ENCODE data around the gene PLA2G2F. TPM values are rescaled to one million over a fixed set of nuclear protein-coding genes. Genes with fewer than 3 reads are reported as not detected.
A peak's percentile ranks its signal among the peaks of the same experiment; 100 is the strongest.

Gene PLA2G2F
- total and polyA plus RNA-seq, 9 of the 15 experiments (the other 6 are each of a cell fraction or from before 2014, with no cell fraction given): not detected

DNA sequence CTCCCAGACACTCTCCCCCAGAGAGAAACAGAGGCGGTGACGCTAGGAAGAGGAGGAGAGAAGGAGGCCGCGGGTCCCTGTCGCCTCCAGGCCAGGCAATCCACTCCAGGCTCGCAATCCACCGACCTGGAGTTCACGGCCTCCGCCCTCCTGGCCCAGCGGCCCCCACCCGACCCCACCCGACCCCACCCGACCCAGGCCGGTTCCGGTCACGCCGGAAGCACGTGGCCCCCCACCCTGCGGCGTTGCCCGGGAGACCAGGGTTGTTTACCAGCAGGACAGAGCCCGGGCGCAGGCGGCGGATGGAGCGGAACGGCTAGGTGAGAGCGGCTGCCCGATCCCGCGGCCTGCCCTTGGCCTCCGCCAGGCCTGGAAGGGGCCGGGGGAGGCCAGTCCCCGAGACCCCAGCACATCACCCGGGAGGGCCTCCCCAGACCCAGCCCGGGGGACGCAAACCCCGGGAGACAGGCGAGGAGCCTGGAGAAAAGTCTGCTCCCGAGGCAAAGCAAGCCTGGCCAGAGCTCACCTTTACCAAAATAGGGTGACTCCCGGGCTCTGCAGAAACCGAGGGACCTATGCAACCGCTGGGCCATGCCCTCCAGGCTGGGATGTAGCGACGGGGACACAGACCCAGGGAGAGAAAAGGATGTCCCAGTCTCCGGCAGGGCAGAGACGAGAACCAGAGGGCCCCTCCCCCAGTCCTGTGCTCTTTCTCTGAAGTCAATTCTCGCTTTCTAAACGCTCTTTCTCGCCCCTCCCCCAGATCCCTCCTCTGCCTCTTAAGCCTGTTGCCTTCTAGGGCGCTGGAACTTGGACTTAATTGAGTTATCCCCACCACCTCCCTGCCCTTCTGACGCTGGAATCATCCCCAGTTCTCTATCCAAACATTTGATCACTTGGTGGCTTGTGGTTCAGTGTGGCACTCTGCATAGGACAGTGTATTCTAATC, 47.0 kb downstream of the PLA2G2F start, which contains the start of the genes PLA2G2C and UBXN10 (continued):
- TF ChIP-seq, protein P1, sequence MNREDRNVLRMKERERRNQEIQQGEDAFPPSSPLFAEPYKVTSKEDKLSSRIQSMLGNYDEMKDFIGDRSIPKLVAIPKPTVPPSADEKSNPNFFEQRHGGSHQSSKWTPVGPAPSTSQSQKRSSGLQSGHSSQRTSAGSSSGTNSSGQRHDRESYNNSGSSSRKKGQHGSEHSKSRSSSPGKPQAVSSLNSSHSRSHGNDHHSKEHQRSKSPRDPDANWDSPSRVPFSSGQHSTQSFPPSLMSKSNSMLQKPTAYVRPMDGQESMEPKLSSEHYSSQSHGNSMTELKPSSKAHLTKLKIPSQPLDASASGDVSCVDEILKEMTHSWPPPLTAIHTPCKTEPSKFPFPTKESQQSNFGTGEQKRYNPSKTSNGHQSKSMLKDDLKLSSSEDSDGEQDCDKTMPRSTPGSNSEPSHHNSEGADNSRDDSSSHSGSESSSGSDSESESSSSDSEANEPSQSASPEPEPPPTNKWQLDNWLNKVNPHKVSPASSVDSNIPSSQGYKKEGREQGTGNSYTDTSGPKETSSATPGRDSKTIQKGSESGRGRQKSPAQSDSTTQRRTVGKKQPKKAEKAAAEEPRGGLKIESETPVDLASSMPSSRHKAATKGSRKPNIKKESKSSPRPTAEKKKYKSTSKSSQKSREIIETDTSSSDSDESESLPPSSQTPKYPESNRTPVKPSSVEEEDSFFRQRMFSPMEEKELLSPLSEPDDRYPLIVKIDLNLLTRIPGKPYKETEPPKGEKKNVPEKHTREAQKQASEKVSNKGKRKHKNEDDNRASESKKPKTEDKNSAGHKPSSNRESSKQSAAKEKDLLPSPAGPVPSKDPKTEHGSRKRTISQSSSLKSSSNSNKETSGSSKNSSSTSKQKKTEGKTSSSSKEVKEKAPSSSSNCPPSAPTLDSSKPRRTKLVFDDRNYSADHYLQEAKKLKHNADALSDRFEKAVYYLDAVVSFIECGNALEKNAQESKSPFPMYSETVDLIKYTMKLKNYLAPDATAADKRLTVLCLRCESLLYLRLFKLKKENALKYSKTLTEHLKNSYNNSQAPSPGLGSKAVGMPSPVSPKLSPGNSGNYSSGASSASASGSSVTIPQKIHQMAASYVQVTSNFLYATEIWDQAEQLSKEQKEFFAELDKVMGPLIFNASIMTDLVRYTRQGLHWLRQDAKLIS (CRISPR knock-in tag; IDR thresholded peaks at IDR 0.05): peak; percentile 35; the same call in 1 of the 2 replicates
- TF ChIP-seq, protein P2, sequence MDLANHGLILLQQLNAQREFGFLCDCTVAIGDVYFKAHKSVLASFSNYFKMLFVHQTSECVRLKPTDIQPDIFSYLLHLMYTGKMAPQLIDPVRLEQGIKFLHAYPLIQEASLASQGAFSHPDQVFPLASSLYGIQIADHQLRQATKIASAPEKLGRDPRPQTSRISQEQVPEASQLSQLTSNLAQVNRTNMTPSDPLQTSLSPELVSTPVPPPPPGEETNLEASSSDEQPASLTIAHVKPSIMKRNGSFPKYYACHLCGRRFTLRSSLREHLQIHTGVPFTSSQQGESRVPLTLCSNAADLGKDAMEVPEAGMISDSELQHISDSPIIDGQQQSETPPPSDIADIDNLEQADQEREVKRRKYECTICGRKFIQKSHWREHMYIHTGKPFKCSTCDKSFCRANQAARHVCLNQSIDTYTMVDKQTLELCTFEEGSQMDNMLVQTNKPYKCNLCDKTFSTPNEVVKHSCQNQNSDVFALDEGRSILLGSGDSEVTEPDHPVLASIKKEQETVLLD (IDR thresholded peaks at IDR 0.05): 0 out of 2 replicates have a peak, but pooled peaks have one; percentile 42
- TF ChIP-seq, protein P3, sequence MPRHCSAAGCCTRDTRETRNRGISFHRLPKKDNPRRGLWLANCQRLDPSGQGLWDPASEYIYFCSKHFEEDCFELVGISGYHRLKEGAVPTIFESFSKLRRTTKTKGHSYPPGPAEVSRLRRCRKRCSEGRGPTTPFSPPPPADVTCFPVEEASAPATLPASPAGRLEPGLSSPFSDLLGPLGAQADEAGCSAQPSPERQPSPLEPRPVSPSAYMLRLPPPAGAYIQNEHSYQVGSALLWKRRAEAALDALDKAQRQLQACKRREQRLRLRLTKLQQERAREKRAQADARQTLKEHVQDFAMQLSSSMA (CRISPR knock-in tag; IDR thresholded peaks at IDR 0.05): no peak
- TF ChIP-seq TCF7 (IDR thresholded peaks at IDR 0.05; ENCODE audit: borderline replicate concordance) (no peak), ARID1B (IDR thresholded peaks at IDR 0.05) (peak; percentile 39; the same call in 1 of the 2 replicates), TAF9B (IDR thresholded peaks at IDR 0.05; ENCODE audit: partially characterized antibody) (no peak)
- TF ChIP-seq, protein P4, sequence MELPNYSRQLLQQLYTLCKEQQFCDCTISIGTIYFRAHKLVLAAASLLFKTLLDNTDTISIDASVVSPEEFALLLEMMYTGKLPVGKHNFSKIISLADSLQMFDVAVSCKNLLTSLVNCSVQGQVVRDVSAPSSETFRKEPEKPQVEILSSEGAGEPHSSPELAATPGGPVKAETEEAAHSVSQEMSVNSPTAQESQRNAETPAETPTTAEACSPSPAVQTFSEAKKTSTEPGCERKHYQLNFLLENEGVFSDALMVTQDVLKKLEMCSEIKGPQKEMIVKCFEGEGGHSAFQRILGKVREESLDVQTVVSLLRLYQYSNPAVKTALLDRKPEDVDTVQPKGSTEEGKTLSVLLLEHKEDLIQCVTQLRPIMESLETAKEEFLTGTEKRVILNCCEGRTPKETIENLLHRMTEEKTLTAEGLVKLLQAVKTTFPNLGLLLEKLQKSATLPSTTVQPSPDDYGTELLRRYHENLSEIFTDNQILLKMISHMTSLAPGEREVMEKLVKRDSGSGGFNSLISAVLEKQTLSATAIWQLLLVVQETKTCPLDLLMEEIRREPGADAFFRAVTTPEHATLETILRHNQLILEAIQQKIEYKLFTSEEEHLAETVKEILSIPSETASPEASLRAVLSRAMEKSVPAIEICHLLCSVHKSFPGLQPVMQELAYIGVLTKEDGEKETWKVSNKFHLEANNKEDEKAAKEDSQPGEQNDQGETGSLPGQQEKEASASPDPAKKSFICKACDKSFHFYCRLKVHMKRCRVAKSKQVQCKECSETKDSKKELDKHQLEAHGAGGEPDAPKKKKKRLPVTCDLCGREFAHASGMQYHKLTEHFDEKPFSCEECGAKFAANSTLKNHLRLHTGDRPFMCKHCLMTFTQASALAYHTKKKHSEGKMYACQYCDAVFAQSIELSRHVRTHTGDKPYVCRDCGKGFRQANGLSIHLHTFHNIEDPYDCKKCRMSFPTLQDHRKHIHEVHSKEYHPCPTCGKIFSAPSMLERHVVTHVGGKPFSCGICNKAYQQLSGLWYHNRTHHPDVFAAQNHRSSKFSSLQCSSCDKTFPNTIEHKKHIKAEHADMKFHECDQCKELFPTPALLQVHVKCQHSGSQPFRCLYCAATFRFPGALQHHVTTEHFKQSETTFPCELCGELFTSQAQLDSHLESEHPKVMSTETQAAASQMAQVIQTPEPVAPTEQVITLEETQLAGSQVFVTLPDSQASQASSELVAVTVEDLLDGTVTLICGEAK (IDR thresholded peaks at IDR 0.05): no peak
- TF ChIP-seq, protein P4 (CRISPR knock-in tag; IDR thresholded peaks at IDR 0.05): no peak

All from K562 (cell line).